ENCODE results near the gene SERPINB7. TPM values are rescaled to one million over a fixed set of nuclear protein-coding genes. Genes with fewer than 3 reads are reported as not detected.

SERPINB7 gene
- total and polyA plus RNA-seq, 2 of the 4 experiments (the other 2 are of a cell fraction), result 79.9 to 100 TPM

GRCh38 chr18:63832470-63832869, 57.3 kb downstream of the SERPINB7 start (continued):
- TF ChIP-seq FOS (IDR thresholded peaks at IDR 0.05; ENCODE audit: low read depth, low read length), result no peak; the same call in 1 of the 2 replicates
- no peak for TF ChIP-seq SMC3 (IDR thresholded peaks at IDR 0.05; ENCODE audit: low read depth, low read length)
- TF ChIP-seq CEBPB (IDR thresholded peaks at IDR 0.05; ENCODE audit: low read depth, low read length), result peak; percentile 26; the same call in 1 of the 2 replicates
- no peak for TF ChIP-seq CHD1 (IDR thresholded peaks at IDR 0.05; ENCODE audit: low read depth, low read length)
- TF ChIP-seq MAZ (IDR thresholded peaks at IDR 0.05; ENCODE audit: borderline replicate concordance, low read depth, low read length), result no peak
- no peak for TF ChIP-seq BHLHE40 (IDR thresholded peaks at IDR 0.05; ENCODE audit: low read depth, low read length)

- in situ Hi-C loops (cut with MboI; ENCODE audit: low sequenced_read_pairs), result no loop called here
- H3K27ac ChIP-seq (ENCODE audit: insufficient read depth, low read length), result no peak overlapping the region
Measured at GRCh38 chr18:63834471-63835113, 59.4 kb downstream of the SERPINB7 start.

More at GRCh38 chr18:63834471-63835113, 59.4 kb downstream of the SERPINB7 start:
- no peak overlapping the region for H3K56ac ChIP-seq (ENCODE audit: extremely low read depth, insufficient read depth, low read length)
- H2BK20ac ChIP-seq (ENCODE audit: low read depth, low read length), result no peak overlapping the region
- H2BK5ac ChIP-seq (ENCODE audit: low read depth, low read length, poor library complexity, severe bottlenecking), result no peak overlapping the region
- TF ChIP-seq USF2 (IDR thresholded peaks at IDR 0.05; ENCODE audit: low read depth, low read length) (no peak), FOS (IDR thresholded peaks at IDR 0.05; ENCODE audit: low read depth, low read length) (no peak), CTCF (conservative IDR thresholded peaks at IDR 0.05; ENCODE audit: low read depth, low read length) (no peak), RAD21 (IDR thresholded peaks at IDR 0.05; ENCODE audit: low read length) (no peak), CHD1 (IDR thresholded peaks at IDR 0.05; ENCODE audit: low read depth, low read length) (no peak), BHLHE40 (IDR thresholded peaks at IDR 0.05; ENCODE audit: low read depth, low read length) (no peak), RCOR1 (IDR thresholded peaks at IDR 0.05; ENCODE audit: insufficient replicate concordance, low read length) (no peak), POLR2A (IDR thresholded peaks at IDR 0.05; ENCODE audit: low read depth, low read length) (no peak), MAZ (IDR thresholded peaks at IDR 0.05; ENCODE audit: borderline replicate concordance, low read depth, low read length) (no peak)
- no peak overlapping the region for H3K4me2 ChIP-seq (ENCODE audit: low read depth, low read length)
- no peak overlapping the region for H2BK15ac ChIP-seq (ENCODE audit: low read depth, low read length)
- no peak overlapping the region for H3K4me3 ChIP-seq (ENCODE audit: insufficient read depth, low read depth, low read length)
- H3K4me1 ChIP-seq (ENCODE audit: control insufficient read depth, insufficient read depth, low read length), result peaks cover 5% of the 10 kb centered on the region; the same call in 1 of the 2 replicates
- no CpG with 5 or more reads among the region's 4 CpGs for WGBS, 2 experiments (ENCODE audit: extremely low coverage in 2 of 2, insufficient read length in 1 of 2)
- no peaks in the 10 kb centered on the region for H4K20me1 ChIP-seq (ENCODE audit: insufficient read depth, low read length)
- H2AK5ac ChIP-seq (ENCODE audit: low read depth, low read length), result no peak overlapping the region
- no peak overlapping the region for H4K5ac ChIP-seq (ENCODE audit: low read depth, low read length)
- no TSS peak for BruUV-seq (replicated peaks)
- H3K79me1 ChIP-seq (ENCODE audit: low read depth in 1 of 2, low read length in 2 of 2), result no peaks in the 10 kb centered on the region
- H4K8ac ChIP-seq (ENCODE audit: low read depth in 2 of 2, low read length in 2 of 2), result no peak overlapping the region
- H3K4ac ChIP-seq (ENCODE audit: low read depth, low read length), result no peak overlapping the region
- no peaks in the 10 kb centered on the region for H3K36me3 ChIP-seq (ENCODE audit: control insufficient read depth, insufficient read depth, low read length)
- dilution Hi-C loops (cut with HindIII; ENCODE audit: low sequenced_read_pairs, unreplicated experiment) (no loop called here), intact Hi-C loops (cut with micrococcal nuclease) (loop anchor here (5.0 kb wide), 1 partner anchor 72 kb away; no protein-coding TSS in a partner anchor)
- DNase-seq (no peak), ATAC-seq (ENCODE audit: low read depth) (no peak)
- H2AK9ac ChIP-seq (replicated peaks; ENCODE audit: low read depth, low read length, poor library complexity), result no peak overlapping the region
- no peak overlapping the region for H3K18ac ChIP-seq (ENCODE audit: low read depth, low read length)
- no peak overlapping the region for H2BK120ac ChIP-seq (ENCODE audit: low read depth, low read length)
- H3K23ac ChIP-seq (ENCODE audit: low read depth, low read length), result no peak overlapping the region
- POLR2A ChIA-PET (ENCODE audit: unreplicated experiment), result no interaction called here
- H3K9ac ChIP-seq (ENCODE audit: low read depth, low read length), result no peak overlapping the region
- H3K9me3 ChIP-seq (ENCODE audit: control insufficient read depth, insufficient read depth, low read length), result no peaks in the 10 kb centered on the region
- peaks cover 7% of the 10 kb centered on the region for H3K9me1 ChIP-seq (ENCODE audit: insufficient read depth, low read length)
- H4K91ac ChIP-seq (ENCODE audit: insufficient read depth, low read depth, low read length), result no peak overlapping the region
- H2AFZ ChIP-seq (replicated peaks; ENCODE audit: low read length, poor library complexity), result no peak overlapping the region
- H3K14ac ChIP-seq (replicated peaks; ENCODE audit: low read depth, low read length), result no peak overlapping the region
- CTCF ChIA-PET, result no interaction called here
- H3K27me3 ChIP-seq (ENCODE audit: control insufficient read depth, insufficient read depth, low read length), result no peaks in the 10 kb centered on the region
